ENCODE measurements around the gene ABHD2. TPM values are rescaled to one million over a fixed set of nuclear protein-coding genes. Genes with fewer than 3 reads are reported as not detected.

The ABHD2 gene
- total and polyA plus RNA-seq, 12 donors: 5.6 to 316 (median 135) TPM

DNA sequence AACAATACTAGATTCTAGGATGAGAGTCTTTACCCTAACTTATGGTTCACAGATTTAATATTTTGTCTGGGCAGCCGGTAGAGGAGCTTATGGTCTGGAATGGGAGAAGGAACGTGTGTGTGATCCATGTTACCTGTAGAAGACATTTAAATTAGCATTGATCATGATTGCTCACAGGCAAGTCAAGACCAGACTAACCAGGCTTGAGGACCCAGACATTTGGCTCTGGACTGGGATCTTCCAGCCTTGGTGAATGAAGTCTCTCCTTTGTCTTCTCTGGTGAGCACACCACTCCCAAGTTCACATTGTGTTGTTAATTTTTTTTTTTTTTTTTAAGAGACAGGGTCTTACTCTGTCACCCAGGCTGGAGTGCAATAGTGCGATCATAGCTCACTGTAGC lies 11.7 kb downstream of the ABHD2 start:
- Histone ChIP-seq H3K36me3 (replicated peaks in 1 of 2) (peaks cover 0 to 4% of the 10 kb centered on the region in 2 donors), H3K27ac (peak overlapping the region in 2 of 5 donors; percentile 6 to 90), H3K27me3 (no peaks in the 10 kb centered on the region), H3K9me3 (replicated peaks in 1 of 3) (no peaks in the 10 kb centered on the region), H3K4me3 (no peak overlapping the region), H3K4me1 (replicated peaks in 1 of 2) (peaks cover 63 to 87% of the 10 kb centered on the region in 2 donors)
- WGBS, 4 donors: 90 to 98% (median 98%) methylated on average over 3 of the region's 3 CpGs
- intact Hi-C loops (cut with DNase I): no loop called here
- no peak for TF ChIP-seq POLR2A (IDR thresholded peaks at IDR 0.05)
- TF ChIP-seq, protein P1, sequence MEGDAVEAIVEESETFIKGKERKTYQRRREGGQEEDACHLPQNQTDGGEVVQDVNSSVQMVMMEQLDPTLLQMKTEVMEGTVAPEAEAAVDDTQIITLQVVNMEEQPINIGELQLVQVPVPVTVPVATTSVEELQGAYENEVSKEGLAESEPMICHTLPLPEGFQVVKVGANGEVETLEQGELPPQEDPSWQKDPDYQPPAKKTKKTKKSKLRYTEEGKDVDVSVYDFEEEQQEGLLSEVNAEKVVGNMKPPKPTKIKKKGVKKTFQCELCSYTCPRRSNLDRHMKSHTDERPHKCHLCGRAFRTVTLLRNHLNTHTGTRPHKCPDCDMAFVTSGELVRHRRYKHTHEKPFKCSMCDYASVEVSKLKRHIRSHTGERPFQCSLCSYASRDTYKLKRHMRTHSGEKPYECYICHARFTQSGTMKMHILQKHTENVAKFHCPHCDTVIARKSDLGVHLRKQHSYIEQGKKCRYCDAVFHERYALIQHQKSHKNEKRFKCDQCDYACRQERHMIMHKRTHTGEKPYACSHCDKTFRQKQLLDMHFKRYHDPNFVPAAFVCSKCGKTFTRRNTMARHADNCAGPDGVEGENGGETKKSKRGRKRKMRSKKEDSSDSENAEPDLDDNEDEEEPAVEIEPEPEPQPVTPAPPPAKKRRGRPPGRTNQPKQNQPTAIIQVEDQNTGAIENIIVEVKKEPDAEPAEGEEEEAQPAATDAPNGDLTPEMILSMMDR (IDR thresholded peaks at IDR 0.05): no peak
- peak in 1 of 7 donors; percentile 29 for DNase-seq

DNA sequence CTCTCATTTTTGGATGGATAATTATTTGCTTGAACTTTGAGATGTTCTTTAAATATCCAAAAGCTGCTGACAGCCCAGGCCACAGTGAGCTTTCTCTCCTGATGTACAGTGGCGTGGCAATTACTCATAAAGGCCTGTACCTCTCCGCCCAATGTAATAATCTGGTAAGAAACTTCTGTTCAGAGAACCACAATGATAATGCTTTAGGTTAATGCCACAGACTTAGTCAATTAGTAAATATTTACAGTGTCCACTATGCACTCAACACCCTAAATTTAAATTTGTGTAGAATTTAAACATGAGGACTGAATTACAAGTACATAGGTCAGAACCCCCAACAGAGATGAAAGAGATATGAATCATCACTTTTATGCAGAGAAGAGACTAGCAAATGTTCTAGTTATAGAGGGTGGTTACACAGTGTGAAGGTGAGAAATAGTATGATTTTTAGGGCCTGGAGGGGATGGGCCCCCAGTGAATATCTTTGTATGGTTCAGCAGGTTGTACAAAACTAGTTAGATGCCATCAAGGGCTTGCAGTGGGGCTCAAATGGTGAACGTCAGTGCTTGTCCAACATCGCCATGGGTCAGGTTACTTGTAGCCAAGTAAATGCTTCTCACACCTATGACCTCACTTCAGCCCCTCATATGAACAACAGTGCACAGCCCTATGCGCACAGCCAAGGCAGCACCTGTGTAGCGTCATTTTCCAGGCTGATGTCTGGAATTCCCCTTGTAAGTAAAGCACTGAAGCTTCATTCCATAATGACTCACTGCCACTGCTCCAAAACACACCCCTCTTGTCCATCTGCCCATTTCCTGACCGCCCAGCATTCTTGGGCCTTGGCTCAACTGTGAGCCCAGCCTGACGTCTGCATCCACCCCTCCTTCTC lies 13.3 kb downstream of the ABHD2 start:
- peak; percentile 82 to 93 (median 90) for DNase-seq
- Histone ChIP-seq H3K4me1 (replicated peaks in 1 of 2) (peaks cover 58 to 83% of the 10 kb centered on the region in 2 donors), H3K27me3 (no peaks in the 10 kb centered on the region), H3K9me3 (replicated peaks in 1 of 3) (no peaks in the 10 kb centered on the region), H3K36me3 (replicated peaks in 1 of 2) (peaks cover 0 to 4% of the 10 kb centered on the region in 2 donors), H3K4me3 (no peak overlapping the region), H3K27ac (peak overlapping the region in 4 of 5 donors; percentile 76 to 95 (median 88))
- intact Hi-C loops (cut with DNase I): no loop called here
- 40 to 59% (median 53%) methylated on average over 7 to 8 of the region's 8 CpGs for WGBS, 4 donors
- peak in 1 of 2 donors; percentile 73 for TF ChIP-seq POLR2A (IDR thresholded peaks at IDR 0.05)
- TF ChIP-seq, protein P1 (IDR thresholded peaks at IDR 0.05): no peak

DNA sequence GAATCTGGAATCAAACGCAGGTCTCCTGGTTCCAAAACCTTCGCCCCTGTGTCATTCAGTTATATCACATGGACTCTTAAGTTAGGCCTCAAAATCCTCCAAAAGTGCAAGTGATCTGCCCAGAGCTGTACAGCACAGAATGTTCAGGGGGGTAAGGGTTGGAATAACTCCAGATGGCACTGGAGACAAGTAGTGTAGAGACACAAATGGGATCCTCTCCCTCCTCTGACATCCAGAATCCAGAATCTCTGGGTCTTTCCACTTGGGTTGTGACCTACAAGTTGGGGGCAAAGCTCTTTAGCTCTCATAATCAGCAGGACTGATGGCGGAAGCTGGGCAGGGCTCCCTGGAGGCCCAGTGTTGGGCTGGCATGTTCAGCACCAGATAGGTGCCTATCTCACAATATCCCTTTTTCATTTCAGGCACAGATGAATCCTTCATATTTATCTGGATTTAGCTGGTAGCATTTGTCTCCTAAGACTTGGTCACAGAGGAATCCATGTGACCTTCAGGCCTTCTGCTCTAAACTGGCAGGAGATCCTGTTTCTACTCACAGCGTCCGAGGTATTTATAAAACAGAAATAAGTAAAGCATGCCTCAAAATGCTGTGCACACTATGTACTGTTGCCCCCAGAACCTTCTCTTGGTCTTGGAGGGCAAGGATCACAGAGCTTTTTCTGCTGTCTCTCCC lies 15.4 kb downstream of the ABHD2 start:
- peak overlapping the region; percentile 73 to 95 (median 85) for H3K27ac ChIP-seq
- peaks cover 45 to 80% of the 10 kb centered on the region in 2 donors for H3K4me1 ChIP-seq (replicated peaks in 1 of 2)
- no peaks in the 10 kb centered on the region for H3K27me3 ChIP-seq
- intact Hi-C loops (cut with DNase I): no loop called here
- no peak overlapping the region for H3K4me3 ChIP-seq
- no peaks in the 10 kb centered on the region for H3K9me3 ChIP-seq (replicated peaks in 1 of 3)
- H3K36me3 ChIP-seq (replicated peaks in 1 of 2): peaks cover 0 to 4% of the 10 kb centered on the region in 2 donors
- peak in 2 of 7 donors; percentile 33 to 56 for DNase-seq
- 42 to 55% (median 46%) methylated on average over 5 of the region's 5 CpGs for WGBS, 4 donors
- TF ChIP-seq POLR2A (IDR thresholded peaks at IDR 0.05): peak in 1 of 2 donors; percentile 6
- TF ChIP-seq, protein P1 (IDR thresholded peaks at IDR 0.05): no peak

DNA sequence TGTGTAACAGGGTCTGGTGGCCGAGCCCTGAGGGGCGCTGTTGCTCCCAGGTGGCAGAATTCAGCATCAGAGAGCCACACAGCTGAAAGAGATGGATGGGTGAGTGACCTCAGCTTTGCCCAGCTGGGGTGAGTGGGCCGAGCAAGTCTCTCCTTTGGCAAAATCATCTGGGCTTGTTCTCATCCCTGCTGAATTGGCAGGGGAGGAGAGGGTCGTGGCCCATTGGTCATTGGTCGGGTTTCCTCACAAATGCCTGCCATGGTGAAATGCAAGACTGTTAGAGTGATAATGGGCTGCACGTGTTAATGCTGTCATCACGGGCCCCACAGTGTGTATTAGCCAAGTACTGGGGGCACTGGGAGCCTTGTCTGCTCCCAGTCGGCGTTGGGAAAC lies 15.9 kb downstream of the ABHD2 start:
- Histone ChIP-seq H3K4me1 (replicated peaks in 1 of 2) (peaks cover 48 to 80% of the 10 kb centered on the region in 2 donors), H3K9me3 (replicated peaks in 1 of 3) (no peaks in the 10 kb centered on the region), H3K36me3 (replicated peaks in 1 of 2) (peaks cover 0 to 4% of the 10 kb centered on the region in 2 donors), H3K27ac (peak overlapping the region; percentile 73 to 95 (median 85)), H3K4me3 (no peak overlapping the region), H3K27me3 (no peaks in the 10 kb centered on the region)
- WGBS, 4 donors: 73 to 89% (median 84%) methylated on average over 8 to 9 of the region's 9 CpGs
- intact Hi-C loops (cut with DNase I): no loop called here
- DNase-seq: peak in 4 of 7 donors; percentile 41 to 65 (median 53)
- no peak for TF ChIP-seq POLR2A (IDR thresholded peaks at IDR 0.05)
- TF ChIP-seq, protein P1 (IDR thresholded peaks at IDR 0.05): no peak

Data from adrenal gland (tissue), 12 donors.